Left colon (tissue), 2 donors: ENCODE data around the gene MON1B. TPM values are rescaled to one million over a fixed set of nuclear protein-coding genes. Genes with fewer than 3 reads are reported as not detected.

ENCODE experiments used
- ATAC-seq: fragments of 200-7000 bp; cut with Tn5 transposase; one replicate; pipeline ENCODE4 v1.9.1; 2020; ENCODE audit warnings: mild to moderate bottlenecking, moderate library complexity
- DNase-seq, 2 donors: peaks; one replicate each; pipeline ENCODE4 v3.0.0-alpha.2; 2020
- intact Hi-C, 2 donors: fragments of 100-400 bp; cut with DNase I in 1 of 2; cut with micrococcal nuclease in 1 of 2; formaldehyde crosslinking; loops; one replicate each; pipeline versions ENCODE4 v1.11.2 to v1.14.0; 2022; cut with DNase I, micrococcal nuclease
- total RNA-seq, 2 donors: library from RNA; stranded (reverse); fragmentation: NEBNext Ultra II Directional; extraction: Animal tissue kit (Norgen Biotek cat#: 25700); gene quantifications; one replicate each; pipeline ENCODE4 v1.2.1, GENCODE V29; 2021
- donor health status: DM: no; HTN: no; CAD: no.
- donor health status: DM: yes; HTN: yes; CAD: no.

Gene MON1B
- total RNA-seq, 2 donors from 2014 or later = 71.6 to 82.3 TPM

DNA sequence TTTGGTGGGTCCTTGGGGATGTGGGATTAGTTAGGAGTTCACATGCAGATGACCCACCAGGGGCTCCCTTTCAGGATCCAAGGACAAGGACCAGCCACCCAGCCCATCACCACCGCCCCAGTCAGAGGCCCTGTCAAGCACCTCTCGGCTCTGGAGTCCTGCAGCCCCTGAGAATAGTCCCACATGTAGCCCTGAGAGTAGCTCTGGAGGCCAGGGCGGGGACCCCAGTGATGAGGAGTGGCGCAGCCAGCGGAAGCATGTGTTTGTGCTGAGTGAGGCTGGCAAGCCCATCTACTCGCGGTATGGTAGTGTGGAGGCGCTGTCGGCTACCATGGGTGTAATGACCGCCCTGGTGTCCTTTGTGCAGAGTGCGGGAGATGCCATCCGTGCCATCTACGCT is 2.4 kb downstream of the MON1B start:
- DNase-seq (no peak), ATAC-seq (no peak)
- intact Hi-C loops = no loop called here

DNA sequence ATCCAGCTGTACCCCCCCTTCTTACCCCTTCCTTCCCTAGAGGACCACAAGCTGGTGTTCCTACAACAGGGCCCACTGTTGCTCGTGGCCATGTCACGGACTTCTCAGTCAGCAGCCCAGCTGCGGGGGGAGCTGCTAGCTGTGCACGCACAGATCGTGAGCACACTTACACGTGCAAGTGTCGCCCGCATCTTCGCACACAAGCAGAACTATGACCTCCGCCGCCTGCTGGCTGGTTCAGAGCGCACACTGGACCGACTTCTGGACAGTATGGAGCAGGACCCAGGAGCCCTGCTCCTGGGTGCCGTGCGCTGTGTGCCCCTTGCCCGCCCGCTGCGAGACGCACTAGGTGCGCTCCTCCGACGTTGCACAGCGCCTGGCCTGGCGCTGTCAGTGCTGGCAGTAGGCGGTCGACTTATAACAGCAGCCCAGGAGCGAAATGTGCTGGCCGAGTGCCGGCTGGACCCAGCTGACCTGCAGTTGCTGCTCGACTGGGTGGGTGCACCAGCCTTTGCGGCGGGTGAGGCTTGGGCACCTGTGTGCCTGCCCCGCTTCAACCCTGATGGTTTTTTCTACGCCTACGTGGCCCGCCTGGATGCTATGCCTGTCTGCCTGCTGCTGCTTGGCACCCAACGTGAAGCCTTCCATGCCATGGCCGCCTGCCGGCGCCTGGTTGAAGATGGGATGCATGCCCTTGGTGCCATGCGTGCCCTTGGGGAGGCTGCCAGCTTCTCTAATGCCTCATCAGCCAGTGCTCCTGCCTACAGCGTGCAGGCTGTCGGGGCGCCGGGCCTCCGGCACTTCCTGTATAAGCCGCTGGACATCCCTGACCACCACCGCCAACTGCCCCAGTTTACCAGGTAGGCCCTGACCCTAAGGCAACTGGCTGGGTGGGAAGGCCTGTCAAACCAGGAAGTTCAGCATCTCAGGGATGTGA is 3.6 kb downstream of the MON1B start:
- ATAC-seq (no peak), DNase-seq (no peak)
- intact Hi-C loops = no loop called here

DNA sequence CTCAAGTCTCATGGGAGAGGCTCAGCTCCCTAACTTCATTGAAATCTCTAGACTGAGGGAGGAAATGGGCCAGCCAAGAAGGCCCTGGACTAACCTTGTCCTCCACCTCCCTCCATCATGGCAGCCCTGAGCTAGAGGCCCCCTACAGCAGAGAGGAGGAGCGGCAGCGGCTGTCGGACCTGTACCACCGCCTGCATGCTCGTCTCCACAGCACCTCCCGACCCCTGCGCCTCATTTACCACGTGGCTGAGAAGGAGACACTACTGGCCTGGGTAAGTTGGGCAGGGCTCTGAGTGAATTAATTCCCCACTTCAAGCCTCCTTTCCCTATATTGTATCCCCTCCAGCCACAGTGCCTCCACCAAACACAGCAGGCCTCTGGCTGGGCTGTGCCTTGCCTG is 4.4 kb downstream of the MON1B start:
- ATAC-seq (no peak), DNase-seq (no peak)
- intact Hi-C loops = no loop called here

DNA sequence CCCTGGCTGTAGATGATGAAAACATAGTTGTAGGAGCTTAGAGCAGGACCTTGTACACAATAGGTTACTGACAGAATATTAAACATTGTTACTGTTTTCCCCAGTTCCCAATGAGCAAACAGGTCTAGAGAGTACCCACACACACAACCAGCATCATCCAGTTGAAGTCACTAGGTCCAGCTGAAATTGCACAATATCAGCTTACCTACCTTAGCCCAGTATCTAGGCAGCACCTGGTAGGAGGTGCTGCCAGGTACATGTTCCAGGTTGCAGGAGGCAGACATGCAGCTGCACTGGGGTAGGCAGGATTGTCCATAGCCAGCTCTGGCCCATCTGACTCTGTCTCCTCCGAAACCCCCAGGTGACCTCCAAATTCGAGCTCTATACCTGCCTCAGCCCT is 6.8 kb downstream of the MON1B start:
- ATAC-seq = no peak
- intact Hi-C loops = no loop called here

DNA sequence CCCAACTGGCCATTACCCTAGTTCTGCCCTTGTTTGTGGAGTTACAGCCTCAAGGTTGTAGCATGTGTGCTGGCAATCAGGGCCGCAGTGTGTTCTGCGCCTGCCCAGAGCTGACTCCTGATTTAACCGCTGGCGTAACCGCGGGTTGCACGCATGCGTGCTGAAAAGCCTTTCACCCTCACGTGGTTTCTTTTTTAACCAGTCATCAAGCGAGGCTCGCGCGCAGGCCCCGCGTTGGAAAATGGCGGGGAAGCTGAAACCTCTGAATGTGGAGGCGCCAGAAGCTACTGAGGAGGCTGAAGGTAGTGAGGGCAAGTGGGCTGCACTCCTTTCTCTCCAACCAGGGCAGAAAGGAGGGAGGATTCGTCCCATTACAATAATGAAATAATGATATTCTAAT is 8.2 kb downstream of the MON1B start, which contains the start of gene SYCE1L:
Gene SYCE1L, plus strand, starts transcription at position 198 of the 400 bp plus-strand sequence. Its CDS starts 44 bp downstream, at position 242.
- no peak for ATAC-seq
- DNase-seq = no peak
- intact Hi-C loops = no loop called here

More for the DNA sequence above, 6.8 kb downstream of the MON1B start:
- DNase-seq = no peak

DNA sequence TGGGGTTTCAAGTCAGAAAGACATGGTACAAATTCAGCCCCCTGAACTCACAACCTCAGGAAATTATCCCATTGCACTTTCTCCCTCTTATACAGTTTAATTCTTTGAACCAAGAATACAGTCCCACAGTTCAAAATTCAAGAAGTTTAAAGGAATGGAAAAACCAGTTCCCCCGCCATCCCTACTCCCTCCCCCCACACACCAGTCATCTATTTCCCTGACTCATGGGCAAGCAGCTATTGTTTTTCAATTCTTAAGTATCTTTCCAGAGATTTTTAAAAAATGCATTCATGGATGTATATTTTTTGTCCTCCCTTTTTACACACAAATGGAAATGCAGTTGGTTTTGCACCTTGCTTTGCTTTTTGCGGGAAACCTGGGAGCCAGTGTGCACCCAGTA is 15.5 kb downstream of the MON1B start:
- intact Hi-C loops = no loop called here
- ATAC-seq = no peak
- DNase-seq = no peak

DNA sequence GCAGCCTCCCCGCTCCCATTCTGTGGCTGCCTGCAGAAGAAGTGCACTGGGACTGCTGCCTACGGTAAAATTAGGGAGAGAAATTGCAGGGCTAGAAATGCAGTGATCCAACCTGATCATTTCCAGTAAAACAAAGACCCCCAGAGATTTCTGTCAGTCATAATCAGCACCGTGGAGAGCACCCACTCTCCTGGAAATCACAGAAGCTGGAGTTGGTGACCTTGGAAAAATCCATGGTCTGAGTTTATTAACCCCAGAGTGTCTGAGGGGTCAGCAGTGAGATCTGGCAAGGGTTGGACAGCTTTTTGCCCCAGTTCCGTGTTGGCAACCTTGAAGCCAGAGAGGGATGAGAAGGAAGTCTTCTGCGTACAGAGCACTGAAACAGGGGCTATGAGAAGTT is 16.0 kb downstream of the MON1B start:
- DNase-seq = no peak
- no peak for ATAC-seq
- intact Hi-C loops = no loop called here

DNA sequence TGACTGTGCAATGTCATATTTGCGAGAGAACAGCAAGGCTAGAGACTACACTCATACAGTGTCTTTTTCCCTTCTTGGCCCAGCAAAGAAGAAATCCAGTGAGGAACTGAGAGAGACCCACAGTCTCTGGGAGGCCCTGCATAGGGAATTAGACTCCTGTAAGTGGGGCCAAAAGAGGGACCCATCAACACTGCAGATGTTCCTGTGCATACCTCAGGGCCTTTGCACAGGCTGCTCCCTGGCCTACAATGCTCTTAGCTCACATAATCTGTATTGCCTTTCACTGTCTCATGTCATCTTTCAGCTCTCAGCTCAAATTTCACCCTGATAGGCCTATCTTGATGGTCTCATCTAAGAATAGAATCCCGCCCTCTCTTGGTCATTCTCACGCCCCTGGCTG is 17.4 kb downstream of the MON1B start:
- no peak for ATAC-seq
- intact Hi-C loops = no loop called here

DNA sequence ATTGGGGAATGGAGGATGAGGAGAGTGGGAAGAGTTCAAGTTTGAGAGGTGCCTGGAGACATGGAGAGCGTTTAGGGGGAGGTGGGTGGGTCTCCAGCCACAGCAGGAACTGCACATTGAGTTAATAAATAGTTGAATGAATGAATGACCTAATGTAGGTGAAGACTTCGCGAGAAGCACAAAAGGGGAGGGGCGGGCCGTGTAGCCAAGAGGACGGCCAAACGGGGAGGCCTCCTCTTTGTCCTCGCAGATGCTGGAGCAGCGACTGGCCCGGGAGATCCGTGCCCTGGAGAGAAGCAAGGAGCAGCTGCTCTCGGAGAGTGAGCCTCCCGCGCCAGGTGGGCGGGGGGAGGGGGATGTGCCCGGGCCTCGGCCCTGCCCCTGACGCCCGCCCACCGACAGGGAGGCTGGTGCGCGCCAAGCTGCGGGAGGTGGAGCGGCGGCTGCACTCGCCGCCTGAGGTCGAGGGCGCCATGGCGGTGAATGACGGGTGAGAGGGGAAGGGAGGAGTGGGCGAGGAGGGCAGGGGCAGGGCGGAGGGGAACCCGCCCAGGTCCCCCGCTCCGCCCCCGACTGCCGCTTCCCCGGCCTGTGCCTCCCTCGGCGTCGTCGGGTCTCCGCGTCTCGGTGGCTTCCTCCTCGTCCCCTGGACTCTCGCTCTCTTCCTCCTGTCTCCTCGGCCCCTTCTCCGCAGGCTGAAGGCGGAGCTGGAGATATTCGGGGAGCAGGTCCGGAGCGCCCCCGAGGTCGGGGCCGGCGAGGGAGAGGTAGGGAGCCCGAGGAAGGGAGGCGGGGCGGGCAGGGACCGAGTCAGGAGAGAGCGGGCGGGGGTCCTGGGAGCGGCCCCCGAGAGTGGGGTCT is 21.1 kb downstream of the MON1B start:
- DNase-seq = peak; percentile 63 to 71
- ATAC-seq = peak; percentile 82
- intact Hi-C loops = no loop called here

More for the DNA sequence above, 17.4 kb downstream of the MON1B start:
- DNase-seq = no peak

DNA sequence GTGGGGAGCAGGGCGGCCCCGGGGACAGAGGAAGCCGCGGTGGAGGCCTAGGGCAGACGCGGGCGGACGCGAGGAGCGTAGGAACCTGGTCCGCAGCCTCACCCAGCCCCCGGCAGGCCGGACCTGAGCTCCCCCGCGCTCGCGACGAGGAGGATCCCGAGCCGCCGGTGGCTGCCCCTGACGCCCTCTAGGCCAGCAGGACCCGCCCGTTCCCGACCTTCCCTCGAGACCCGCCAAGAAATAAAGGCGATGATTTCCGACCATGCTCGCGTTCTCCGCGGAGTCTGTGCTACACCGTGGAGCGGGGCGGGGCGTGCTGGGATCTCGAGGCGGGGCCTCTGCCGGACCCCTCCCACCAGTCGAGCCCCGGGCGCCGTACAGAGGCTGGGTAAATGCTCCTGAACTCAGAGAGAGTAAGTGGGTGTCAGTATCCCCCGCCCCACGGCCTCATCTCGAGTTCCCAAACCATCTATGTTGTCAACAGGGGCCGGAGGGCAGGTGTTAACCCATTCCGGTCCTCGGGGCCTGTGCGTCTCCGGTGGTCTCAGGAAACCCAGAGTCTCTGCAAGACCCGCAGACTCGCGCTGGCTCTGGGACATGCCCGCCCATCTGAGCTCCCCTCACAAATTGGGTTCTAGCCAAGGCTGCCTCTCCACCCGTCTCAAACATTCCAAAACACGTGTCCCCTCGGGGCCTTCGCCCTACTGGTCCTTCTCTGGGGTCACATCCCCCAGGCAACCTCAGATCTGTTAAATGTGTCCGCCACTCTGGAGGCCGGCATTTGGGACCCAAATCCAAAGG is 22.0 kb downstream of the MON1B start:
- intact Hi-C loops = no loop called here
- ATAC-seq = peak; percentile 89
- DNase-seq = peak; percentile 54 to 79

DNA sequence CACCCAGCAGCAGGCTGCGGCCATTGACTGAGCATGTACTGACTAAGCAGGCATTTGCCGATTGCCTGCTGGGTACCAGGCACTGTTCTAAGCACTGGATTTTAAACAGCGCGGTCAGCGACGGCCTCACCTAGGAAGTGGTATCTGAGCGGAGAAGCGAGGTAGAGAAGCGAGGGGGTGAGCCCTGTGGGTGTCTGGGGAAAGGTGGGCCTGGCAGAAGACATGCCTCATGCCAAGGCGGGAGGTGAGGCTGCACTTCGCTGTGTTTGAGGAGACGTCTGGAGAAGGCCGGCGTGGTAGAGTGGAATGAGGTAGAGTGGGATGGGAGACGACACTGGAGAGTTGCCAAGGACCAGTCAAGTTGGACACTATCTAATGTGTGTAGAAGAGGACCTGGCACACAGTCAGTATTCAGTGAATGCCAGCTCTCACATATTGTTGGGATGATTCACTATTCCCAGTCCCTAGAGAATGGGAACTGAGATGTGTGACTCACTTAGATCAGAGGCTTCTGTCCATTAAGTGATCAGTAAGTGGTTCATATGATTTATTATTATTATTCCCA is 22.6 kb downstream of the MON1B start:
- ATAC-seq (no peak), DNase-seq (no peak)
- intact Hi-C loops = no loop called here

DNA sequence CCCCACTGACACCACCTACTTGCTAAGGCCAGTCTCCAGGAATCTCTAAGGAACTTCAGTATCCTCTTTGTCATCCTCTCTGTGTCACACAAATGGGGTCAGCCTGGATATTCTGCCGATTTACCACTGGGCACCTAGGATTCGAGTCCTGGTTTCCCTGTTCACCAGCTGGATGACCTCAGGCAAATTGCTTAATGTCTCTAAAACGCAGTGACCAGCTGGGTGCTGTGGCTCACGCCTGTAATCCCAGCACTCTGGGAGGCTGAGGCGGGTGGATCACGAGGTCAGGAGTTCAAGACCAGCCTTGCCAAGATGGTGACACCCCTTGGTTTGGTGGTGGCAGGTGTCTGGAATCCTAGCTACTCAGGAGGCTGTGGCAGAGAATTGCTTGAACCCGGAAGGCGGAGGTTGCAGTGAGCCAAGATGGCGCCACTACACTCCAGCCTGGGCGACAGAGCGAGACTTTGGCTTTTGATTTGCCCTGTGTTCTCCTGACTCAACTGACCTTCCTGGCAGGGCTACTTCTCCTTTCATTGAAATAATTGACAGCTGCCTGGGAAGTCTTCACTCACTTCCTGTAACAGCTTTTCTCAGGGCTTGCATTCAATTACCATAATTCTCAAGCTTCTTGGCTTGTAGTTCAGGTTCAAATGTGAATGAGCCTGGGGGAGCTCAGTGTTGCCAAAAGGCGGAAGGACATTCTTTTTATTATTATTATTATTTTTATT is 23.6 kb downstream of the MON1B start:
- DNase-seq (no peak), ATAC-seq (no peak)
- intact Hi-C loops = no loop called here

DNA sequence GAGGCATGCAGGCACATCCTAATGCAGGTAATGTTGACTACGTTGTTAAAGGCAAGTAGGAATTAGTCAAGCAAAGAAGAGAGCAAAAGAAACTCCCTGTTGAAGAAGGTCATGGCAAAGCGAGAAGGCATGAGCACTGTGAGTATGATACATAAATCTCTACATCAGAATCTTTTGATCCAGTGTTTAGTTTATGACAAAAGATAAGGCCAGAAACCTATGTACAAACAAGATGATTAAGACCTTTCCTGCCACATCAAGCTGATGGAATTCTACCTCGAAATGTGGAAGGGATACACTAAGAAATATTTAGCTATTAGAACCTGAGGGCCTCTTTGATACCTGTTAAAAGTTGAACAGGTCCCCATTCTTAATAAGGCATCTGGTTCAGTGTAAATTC is 28.4 kb downstream of the MON1B start:
- intact Hi-C loops = no loop called here
- ATAC-seq = no peak

DNA sequence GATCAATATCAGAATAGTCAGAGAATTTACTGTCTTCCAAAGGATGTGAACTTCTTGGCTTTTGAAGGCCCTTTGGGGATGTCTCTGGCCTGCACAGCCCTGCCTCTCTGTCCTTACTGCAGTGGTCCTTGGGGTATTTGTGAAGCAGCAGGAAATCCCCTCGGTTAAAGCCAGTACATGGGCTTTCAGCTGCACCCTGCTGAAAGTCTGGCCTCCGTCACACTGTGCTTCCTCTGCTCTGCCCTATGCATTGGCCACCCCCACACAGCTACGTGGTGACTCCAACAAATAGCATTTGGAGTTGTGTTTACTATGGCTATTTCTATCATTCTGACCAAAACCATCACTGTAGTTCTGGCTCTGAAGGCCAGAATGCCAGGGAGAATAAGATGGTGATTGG is 29.4 kb downstream of the MON1B start:
- ATAC-seq (no peak), DNase-seq (no peak)
- intact Hi-C loops = no loop called here

More for the DNA sequence above, 28.4 kb downstream of the MON1B start:
- no peak for DNase-seq

DNA sequence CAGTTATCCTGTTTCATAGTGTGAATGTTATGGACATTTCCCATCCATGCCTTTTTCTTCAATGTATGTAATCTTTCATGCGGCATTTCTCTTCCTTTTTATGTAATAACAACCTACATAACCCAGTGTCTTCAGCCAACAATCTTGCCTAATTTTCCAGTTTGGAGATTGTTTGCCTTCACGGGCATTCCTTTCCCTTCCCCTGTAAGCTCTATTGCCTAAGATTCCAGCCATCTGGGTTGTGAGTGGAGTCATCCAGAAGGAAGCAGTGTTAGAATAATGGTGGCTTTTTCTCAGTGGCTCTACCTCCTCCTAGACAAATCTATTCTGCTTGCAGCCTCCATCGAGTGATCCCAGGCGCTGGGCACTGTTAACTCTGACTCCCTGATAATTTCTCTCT is 30.5 kb downstream of the MON1B start:
- ATAC-seq (no peak), DNase-seq (no peak)
- intact Hi-C loops = no loop called here

DNA sequence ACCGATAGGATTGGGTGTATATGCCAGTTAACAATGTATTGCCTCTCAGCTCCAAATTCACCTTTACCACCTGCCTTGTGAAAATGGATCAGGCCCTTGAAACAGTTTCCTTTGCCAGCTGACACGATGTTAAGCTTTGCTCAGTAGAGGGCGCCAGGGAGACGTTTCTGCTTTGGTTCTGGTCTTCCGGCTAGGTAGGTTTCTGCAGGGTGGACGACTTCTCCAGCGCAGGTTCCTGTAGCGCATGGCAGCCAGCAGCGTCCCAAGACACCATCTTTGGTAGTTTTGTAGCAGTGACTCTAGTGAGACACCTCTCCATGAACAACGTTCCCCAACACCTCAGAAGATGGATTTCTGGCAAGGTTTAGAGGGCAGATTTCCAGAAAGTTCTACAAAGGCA is 32.2 kb downstream of the MON1B start:
- ATAC-seq (no peak), DNase-seq (no peak)
- intact Hi-C loops = no loop called here

DNA sequence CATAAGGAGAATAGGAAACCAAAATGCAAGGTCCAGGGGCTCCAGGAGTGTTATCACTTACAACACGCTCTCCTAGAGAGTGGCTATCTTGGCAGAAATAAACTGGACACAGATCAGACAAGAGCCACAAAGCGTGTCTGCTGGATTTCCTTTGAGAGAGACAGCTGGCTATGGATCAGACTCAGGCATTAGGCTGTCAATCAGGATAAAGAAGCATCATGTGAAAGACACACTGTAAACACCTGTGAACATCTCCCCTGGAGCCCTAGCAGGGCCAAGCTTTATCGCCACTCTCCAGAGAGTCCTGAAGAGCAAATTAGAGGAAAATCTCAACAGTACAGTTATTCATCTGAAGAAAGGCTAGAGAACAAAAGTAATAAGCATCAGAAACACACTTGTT is 34.2 kb downstream of the MON1B start:
- ATAC-seq = no peak
- intact Hi-C loops = no loop called here
- no peak for DNase-seq

DNA sequence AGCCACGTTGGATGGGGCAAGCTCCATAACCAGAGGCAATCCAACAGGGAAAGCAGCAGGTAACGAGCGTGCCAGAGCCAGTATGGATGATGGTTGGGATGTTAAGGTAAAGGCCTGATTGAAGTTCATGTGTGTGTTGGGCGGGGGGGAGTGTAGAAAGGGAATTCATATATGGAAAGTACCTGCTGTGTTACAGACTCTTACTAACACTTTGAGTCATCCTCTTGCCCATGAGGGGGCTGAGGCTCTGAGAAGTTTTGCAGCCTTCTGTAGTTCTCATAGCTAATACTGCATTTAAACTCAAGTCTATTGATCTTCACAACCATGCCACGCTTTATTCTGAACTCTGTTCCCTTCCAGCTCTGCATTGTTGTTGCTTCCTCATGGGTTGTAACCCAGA is 36.8 kb downstream of the MON1B start:
- intact Hi-C loops = no loop called here
- DNase-seq = no peak
- ATAC-seq = no peak
